ENCODE data around the gene RGS12.

RGS12 gene, protein sequence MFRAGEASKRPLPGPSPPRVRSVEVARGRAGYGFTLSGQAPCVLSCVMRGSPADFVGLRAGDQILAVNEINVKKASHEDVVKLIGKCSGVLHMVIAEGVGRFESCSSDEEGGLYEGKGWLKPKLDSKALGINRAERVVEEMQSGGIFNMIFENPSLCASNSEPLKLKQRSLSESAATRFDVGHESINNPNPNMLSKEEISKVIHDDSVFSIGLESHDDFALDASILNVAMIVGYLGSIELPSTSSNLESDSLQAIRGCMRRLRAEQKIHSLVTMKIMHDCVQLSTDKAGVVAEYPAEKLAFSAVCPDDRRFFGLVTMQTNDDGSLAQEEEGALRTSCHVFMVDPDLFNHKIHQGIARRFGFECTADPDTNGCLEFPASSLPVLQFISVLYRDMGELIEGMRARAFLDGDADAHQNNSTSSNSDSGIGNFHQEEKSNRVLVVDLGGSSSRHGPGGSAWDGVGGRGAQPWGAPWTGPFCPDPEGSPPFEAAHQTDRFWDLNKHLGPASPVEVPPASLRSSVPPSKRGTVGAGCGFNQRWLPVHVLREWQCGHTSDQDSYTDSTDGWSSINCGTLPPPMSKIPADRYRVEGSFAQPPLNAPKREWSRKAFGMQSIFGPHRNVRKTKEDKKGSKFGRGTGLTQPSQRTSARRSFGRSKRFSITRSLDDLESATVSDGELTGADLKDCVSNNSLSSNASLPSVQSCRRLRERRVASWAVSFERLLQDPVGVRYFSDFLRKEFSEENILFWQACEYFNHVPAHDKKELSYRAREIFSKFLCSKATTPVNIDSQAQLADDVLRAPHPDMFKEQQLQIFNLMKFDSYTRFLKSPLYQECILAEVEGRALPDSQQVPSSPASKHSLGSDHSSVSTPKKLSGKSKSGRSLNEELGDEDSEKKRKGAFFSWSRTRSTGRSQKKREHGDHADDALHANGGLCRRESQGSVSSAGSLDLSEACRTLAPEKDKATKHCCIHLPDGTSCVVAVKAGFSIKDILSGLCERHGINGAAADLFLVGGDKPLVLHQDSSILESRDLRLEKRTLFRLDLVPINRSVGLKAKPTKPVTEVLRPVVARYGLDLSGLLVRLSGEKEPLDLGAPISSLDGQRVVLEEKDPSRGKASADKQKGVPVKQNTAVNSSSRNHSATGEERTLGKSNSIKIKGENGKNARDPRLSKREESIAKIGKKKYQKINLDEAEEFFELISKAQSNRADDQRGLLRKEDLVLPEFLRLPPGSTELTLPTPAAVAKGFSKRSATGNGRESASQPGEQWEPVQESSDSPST (N-terminal part only)

DNA sequence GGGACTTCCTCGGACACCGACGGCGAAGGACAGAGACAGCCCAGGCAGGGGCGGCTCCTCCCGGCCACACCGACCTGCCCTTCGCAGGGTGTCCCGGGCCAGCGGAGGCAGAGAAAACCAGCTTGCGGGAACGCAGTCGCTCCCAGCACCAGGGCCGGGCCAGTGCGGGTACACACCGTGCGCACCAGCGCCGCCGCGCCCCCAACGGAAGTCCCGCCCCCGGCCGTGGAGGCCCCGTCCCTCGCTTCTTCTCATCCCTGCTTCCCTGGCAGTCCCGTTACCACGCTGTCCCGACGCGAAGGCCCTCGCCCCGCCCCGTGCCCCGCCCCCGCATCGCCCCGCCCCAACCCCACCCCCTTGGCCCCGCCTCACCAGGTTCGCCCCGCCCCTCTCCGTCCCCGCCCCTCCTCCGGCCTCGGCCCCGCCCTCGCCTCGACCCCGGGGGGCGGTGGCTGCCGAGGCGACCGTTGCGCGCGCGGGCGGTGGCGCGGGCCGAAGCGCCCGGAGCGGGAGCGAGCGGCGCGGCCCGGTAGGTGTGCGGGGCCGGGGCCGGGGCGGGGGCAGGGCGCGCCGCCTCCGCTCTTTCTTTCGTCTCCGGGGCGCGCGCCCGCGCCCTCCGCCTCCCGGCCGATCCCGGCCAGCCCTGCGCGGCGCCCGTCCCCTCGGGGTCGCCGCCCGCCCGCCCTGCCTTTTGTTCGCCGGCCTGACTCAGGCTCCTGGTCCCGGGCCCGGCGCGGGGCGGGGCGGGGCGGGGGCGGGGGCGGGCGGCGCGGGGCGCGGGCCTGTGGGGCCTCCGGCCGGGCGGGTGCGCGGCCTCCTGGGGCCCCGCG is at the start of gene RGS12:
Gene RGS12, plus strand, starts transcription at position 451 of the 830 bp plus-strand sequence. CDS start 23,150 bp downstream, outside the sequence.
- DNase-seq (ENCODE audit: low read depth) = peak; percentile 83

DNA sequence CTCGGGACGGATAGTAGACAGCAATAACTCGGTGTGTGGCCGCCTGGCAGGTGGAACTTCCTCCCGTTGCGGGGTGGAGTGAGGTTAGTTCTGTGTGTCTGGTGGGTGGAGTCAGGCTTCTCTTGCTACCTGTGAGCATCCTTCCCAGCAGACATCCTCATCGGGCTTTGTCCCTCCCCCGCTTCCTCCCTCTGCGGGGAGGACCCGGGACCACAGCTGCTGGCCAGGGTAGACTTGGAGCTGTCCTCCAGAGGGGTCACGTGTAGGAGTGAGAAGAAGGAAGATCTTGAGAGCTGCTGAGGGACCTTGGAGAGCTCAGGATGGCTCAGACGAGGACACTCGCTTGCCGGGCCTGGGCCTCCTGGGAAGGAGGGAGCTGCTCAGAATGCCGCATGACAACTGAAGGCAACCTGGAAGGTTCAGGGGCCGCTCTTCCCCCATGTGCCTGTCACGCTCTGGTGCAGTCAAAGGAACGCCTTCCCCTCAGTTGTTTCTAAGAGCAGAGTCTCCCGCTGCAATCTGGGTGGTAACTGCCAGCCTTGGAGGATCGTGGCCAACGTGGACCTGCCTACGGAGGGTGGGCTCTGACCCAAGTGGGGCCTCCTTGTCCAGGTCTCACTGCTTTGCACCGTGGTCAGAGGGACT is 49.6 kb upstream of the RGS12 start:
- no peak for DNase-seq (ENCODE audit: low read depth)

DNA sequence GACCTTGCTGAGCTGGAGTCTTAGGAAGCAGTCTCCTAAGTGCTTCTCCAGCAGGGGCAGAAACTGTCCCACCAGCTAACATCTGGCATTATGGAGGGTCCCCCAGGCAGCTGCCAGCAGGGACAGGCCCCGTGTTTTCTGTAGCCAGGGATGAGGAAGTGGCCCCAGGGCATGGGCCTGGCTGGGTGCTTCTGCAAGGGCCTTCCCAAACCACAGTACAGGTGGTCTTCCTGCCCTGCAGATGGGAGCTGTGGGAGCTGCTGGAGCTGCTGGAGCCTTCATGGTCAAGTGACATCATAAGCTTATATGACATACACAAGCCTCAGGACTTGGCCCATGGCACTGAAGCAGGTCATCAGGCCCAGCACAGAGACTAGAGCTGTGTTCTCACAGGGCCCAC is 48.8 kb upstream of the RGS12 start:
- DNase-seq (ENCODE audit: low read depth) = no peak

DNA sequence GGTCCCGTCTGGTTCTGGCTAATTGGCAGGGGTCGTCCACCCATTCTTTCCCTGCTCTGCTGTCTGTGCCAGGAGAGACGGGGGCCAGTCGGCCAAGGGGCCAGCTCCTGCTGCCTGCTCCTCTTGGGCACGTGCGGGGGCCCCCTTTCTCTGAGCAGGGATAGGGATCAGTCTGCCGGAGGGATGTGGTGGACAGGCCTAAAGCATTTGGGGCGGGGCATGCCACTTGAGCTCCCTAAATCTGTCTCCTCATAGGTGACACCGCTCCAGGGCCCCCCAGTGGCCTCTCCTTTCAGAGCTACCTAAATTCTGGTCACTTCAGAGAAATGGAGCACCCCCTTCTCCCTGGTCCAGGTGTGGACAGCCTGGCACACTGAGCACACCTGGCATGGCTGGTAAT is 48.1 kb upstream of the RGS12 start:
- DNase-seq (ENCODE audit: low read depth) = no peak

DNA sequence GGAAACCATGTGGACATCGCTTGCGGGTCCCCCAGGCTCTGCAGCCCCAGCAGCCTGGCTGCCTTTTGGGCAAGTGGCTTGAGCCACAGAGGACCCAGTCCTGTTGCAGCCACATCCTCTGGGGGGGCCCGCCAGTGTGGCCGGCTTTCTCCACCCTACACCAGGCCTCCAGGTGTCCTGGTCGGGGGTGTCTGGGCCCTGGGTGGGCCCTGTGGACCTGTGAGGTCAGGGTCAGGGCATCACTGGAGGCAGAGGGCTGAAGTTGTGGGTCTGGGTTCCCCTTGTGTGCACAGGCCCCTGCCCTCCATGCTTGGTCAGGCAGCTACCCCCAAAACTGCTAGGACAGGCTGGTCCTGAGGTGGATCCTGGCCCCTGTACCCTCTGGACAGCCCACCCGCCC is 47.1 kb upstream of the RGS12 start:
- DNase-seq (ENCODE audit: low read depth) = no peak

DNA sequence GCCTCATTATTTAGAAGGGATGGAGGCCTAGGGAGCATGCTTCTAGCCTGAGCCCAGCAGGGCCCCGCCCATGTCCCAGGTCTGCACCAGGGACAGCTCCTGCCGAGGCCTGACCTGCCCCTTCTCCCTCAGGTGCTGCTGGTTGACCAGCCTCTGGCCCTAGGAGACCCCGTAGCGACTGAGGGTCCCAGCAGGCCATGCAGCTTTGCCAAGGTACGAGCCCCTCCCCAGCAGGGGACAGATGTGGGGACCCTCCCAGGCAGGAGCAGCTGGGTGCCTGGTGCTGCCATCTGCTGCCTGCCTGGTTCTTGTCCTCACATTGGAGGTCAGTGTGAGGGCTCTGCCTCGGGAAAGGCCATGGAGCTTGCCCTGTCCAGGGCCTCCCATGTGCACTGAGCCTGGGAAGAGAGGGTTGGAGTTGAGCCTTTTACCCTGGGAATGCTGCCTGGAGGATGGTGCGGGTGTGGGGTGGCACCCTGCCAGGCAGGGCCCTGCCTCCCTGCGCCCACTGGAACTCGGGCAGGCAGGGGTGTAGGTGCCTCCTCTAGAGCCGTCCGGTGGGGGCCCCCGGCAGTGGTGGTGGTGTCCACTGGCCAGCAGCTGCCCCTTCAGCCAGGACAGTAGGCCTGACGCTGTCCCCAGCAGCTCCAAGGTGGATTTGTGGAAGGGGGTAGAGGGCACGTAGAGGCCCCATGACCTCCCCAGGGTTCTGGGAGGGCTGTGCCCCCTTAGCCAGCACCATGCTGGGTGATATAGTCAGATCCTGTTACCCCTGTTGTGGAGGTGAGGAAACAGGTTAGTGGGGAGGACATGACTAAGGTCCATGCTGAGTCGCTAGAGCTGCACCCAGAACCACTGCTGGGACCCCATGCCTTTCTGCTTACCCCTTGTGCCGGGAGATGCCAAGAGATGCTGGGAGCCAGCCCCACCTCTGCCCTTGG is 46.1 kb upstream of the RGS12 start:
- no peak for DNase-seq (ENCODE audit: low read depth)

DNA sequence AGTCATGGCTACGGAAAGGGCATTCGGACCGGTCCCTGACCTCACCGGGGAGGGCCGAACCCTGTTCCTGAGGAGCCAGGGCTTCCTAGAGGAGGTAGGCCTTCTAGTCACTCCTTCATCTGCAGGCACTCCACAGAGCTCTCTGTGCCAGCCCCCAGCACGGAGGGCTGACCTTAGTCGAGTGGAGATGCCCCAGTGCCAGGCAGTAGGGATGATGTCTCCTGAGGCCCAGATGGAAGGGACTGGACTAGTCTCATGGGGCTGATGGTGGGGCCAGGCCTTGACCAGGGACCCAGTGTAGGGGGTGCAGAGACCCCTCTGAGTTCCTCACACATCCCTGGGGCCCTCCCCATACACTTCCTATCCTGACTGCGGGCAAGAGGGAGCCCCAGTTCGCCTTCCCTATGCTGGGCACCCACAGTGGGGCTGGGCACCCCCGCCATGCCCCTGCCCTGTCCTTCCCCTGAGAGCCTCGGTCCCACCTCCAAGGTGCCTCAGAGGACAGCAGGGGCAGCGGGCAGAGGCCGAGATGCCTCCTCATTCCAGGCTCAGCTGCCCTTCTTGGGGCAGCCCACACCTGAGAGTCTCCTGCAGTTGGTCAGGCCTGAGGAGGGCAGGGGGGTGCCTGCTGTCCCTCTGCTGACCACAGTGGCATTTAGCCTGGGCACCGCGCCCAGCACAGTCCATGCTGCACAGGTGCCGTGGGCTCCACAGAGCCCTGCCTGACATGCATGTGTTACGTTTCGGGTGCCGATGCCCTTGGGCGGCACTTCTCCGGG is 45.2 kb upstream of the RGS12 start:
- no peak for DNase-seq (ENCODE audit: low read depth)

DNA sequence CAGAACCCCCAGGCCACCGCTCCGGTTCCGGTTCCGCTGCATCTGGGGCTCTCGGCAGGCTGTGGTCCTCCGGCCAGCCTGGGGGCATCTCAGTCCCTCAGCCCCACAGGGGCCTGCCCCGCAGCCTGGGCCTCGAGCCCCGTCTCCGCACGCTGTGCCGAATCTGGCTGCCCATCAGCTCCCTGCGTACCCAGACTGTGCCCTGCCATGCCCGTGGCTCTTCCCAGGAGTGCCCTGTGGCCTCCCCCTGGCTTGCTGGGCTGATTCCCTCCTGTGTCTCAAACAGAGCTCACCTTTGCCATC is 44.7 kb upstream of the RGS12 start:
- no peak for DNase-seq (ENCODE audit: low read depth)

DNA sequence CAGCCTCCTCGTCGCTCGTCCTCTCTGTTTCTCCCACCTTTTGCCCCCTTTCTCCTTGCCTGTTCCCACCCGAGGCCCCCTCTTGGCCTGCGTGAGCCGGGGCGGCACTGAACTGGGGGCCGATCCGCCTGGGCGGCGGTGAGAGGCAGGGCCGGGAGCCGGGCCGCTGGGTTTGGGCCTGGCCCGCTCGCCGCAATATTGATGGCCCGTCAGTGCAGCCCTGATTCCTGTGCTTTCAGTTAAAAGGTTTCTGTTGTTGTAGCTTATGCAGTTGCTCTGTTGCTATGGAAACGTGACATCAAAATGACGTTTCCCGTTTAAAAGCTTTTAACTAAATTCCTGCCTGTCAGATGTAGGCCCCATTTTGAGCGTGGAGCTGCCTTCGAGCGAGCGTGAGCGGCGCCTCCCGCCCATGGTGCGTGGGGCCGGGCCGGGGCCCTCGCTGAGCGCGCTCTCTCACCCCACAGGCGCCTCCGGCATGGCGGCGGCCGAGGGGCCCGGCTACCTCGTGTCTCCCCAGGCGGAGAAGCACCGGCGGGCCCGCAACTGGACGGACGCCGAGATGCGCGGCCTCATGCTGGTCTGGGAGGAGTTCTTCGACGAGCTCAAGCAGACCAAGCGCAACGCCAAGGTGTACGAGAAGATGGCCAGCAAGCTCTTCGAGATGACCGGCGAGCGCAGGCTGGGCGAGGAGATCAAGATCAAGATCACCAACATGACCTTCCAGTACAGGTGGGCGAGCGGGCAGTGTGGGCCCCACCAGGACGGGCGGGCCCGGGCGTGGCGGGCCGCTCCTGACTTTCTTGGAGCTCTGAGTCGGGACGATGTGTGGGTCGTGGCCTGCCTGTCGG is 43.8 kb upstream of the RGS12 start, which contains the start of gene MSANTD1:
Gene MSANTD1, plus strand, starts transcription at position 349 of the 851 bp plus-strand sequence. Its CDS starts 64 bp downstream, at position 413.
- no peak for DNase-seq (ENCODE audit: low read depth)

DNA sequence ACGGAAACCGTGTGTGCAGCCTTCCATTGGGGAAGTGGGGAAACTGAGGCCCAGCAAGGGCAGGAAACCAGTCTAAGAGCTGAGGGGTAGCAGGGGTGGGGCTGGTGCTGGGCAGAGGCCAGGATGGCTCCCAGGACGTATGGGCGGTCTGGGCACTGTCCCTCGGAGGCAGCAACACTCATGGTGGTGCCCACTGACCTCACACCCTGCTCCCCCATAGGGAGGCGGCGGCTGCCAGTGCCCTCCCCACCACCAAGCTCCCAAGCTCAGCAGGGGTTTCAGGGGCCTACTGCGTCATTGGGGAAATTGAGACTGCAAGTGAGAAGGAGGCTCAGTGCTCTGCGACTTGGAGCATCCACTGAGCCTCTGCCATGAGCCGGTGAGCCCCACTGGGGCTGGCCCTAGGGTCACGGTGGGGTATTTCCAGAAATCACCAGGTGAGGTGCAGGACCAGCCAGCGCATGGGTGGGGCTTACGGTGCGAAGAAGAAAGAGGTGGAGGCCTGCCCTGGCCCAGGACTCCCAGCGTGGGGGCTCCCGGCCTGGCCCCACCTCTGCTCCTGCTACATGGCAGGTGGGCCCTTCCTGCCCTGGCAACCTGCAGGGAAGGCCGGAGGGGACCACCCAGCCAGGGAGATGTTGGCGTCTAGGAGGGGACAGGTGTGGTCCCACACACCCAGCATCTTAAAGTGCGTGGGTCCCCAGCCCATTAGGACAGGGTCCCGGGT is 42.9 kb upstream of the RGS12 start:
- no peak for DNase-seq (ENCODE audit: low read depth)

DNA sequence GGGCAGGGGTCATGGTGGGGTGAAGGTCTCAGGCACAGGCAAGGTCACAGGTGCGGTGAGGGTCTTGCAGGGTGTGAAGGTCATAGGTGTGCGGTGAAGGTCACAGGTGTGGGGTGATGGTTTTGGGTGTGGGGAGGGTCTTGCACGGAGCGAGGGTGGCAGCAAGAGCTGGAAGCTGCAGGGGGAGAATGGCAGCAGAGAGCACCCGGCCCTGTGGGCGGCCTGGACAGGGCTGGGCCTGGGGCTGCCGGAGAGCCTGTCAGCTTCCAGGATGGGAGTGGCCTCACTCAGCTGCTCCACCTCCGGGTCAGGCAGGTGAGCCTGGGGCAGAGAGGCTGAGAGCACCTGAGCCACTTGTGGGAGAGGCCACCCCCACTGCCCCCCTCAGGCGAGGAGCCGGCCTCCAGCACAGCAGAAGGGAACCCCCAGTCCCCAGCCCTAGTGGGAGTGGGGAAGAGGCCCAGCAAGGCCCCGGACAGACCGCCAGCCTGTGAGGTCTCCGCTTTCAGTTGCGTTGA is 42.3 kb upstream of the RGS12 start:
- no peak for DNase-seq (ENCODE audit: low read depth)

DNA sequence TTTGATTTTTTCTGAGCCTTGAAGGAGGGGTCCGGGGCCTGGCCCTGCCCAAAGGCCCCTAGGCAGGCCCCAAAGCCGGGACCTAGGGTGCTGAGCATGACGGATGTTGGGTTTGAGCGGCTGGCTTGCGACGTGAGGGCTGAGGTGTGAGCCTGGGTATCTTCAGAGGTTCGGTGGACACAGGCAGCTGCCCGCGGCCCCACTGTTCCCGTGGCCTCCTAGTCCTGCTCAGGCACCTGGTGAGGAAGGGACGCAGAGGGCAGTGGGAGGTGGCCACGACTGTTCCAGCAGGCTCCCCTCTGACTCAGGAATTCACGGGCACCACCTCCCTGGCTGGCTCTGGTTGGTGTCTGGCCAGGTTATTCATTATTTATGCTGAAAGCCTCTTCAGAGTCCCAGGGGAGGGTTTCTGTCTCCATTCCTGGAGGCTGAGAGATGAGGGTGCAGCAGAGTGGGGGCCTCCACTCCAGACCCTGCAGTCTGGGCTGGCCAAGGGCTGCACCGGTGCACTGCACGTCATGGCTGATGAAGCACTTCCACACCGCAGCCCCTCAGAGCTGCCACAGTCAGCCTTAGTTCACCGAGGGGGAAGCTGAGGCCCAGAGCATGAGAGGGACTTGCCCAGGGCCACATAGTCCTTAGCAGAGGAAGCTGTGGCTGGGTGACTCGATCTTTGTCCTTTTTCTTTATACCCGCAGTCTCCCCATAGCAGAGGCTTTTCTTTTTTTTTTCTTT is 41.7 kb upstream of the RGS12 start:
- no peak for DNase-seq (ENCODE audit: low read depth)

DNA sequence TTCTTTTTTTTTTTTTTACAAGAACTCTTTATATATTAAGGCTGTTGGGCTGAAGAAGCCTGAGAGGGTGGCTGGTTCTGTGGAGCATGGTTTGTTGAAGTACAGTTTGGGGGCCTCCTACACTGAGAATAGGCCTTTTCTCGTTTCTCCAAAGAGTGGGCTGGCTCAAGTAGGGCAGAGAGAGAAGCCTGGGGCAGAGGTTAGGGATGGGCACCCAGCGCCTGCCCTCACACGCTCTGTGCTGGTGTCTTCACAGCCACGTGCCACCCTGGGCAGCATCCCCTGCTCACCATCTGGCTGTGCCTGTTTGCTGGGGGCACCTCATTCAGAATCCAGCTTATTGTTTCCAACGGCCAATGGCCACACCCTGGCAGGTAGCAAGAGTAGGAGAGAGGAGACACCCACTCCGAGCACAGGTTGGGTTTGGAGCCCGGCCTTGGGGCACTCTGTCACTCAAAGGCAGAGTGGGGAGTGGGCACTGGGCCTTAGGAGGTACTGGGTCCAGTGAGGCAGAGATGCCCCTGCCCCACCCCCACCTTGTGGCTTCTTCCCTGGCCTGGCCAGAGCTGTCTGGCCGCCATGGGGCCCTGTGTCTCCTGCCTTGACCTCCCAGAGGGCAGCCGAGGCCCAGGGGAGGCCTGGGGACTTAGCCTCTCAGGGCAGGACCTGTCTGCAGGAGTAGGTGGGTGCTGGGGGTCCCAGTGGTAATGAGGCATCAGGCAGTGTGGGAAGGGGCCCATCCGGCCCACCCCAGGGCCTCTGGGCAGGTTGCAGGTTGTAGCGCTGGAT is 40.9 kb upstream of the RGS12 start:
- no peak for DNase-seq (ENCODE audit: low read depth)

DNA sequence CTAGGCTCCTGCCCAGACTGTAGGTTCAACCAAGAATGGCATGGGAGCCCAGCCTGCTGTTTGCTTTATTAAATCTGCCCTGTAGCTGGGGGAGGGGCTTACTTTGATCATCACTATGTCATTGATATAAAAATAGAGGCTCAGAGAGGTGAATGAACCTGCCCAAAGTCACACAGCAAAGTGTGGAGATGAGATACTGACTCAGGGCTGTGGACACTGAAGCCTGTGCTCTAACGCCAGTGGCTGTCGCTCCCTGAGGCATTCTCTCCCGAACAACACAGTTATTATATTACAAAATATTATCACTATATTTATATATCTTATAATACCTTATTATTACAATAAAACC is 40.4 kb upstream of the RGS12 start:
- DNase-seq (ENCODE audit: low read depth) = no peak

DNA sequence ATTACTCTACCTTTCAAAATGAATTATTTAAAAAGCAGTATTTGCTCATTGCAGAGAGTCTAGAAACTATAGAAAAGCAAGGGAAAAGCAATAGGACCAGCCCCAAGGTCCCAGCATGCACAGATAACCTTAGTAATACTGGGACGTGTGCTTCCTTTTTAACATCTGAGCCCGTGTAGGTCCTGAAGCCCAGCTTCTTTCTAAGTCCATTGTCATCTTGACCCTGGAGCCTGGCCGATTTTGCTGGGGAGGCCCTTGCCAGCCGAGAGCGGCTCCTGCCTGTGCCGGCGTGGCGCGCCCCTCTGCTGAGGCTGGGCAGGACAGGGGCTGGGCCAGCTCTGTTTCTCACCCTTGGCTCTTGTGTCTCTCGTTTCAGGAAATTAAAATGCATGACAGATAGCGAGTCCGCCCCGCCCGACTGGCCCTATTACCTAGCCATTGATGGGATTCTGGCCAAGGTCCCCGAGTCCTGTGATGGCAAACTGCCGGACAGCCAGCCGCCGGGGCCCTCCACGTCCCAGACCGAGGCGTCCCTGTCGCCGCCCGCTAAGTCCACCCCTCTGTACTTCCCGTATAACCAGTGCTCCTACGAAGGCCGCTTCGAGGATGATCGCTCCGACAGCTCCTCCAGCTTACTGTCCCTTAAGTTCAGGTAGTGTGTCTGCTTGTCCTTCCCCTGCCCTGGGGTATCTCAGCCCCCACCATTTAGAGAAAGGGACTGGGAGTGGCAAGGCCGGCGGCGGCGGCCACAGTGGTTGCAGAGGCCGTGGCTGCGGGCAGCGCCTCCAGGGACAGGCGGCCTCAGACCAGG is 39.8 kb upstream of the RGS12 start:
- DNase-seq (ENCODE audit: low read depth) = no peak
